Measurements from ENCODE around the gene TAF9B. TPM values are rescaled to one million over a fixed set of nuclear protein-coding genes. Genes with fewer than 3 reads are reported as not detected.

The TAF9B gene
- polyA plus RNA-seq, 1 donor (not counting 4 experiments of a cell fraction or from before 2014, with no cell fraction given): 20.4 TPM

- Histone ChIP-seq H3K9me1 (ENCODE audit: control insufficient read depth, extremely low read depth, insufficient read depth, low read length) (no peaks in the 10 kb centered on the region), H2AFZ (ENCODE audit: control insufficient read depth, low read length) (no peak overlapping the region), H3K36me3 (ENCODE audit: control insufficient read depth in 2 of 2, extremely low read depth in 1 of 2, insufficient read depth in 2 of 2, low read length in 2 of 2) (peaks cover 0 to 8% of the 10 kb centered on the region in 2 experiments), H3K4me1 (ENCODE audit: control insufficient read depth, extremely low read depth, insufficient read depth, low read length) (no peaks in the 10 kb centered on the region), H4K20me1 (ENCODE audit: control insufficient read depth, extremely low read depth, insufficient read depth, low read length) (no peaks in the 10 kb centered on the region), H3K27ac (ENCODE audit: control insufficient read depth, insufficient read depth, low read length) (no peak overlapping the region), H3K4me2 (ENCODE audit: control insufficient read depth, extremely low read depth, insufficient read depth, low read depth, low read length) (no peak overlapping the region), H3K79me2 (ENCODE audit: control insufficient read depth, insufficient read depth, low read length) (peaks cover 4% of the 10 kb centered on the region), H3K27me3 (ENCODE audit: control insufficient read depth, extremely low read depth, insufficient read depth, low read length) (no peaks in the 10 kb centered on the region), H3K9me3 (ENCODE audit: control insufficient read depth, low read depth, low read length) (no peaks in the 10 kb centered on the region), H3K9ac (ENCODE audit: control insufficient read depth, extremely low read depth, insufficient read depth, low read length) (no peak overlapping the region), H3K4me3 (ENCODE audit: control insufficient read depth in 2 of 3, extremely low read depth in 1 of 3, insufficient read depth in 2 of 3, low read depth in 1 of 3, low read length in 3 of 3) (no peak overlapping the region)
- dilution Hi-C loops (cut with MboI; ENCODE audit: extremely low pct_ligation_motif_present, low sequenced_read_pairs): no loop called here
- no peak for FAIRE-seq
- TF ChIP-seq EZH2 (IDR thresholded peaks at IDR 0.05; ENCODE audit: low read length) (no peak), CTCF (optimal IDR thresholded peaks at IDR 0.05 in 1 of 3, IDR thresholded peaks at IDR 0.05 in 1 of 3, conservative IDR thresholded peaks at IDR 0.05 in 1 of 3; ENCODE audit: extremely low read depth in 1 of 3, insufficient read depth in 2 of 3, low read length in 3 of 3) (no peak)
- no peak for DNase-seq (ENCODE audit: low read depth, low spot score)
These were observed 14.3 kb downstream of the TAF9B start for GRCh38 chrX:78125148-78125547.

DNA sequence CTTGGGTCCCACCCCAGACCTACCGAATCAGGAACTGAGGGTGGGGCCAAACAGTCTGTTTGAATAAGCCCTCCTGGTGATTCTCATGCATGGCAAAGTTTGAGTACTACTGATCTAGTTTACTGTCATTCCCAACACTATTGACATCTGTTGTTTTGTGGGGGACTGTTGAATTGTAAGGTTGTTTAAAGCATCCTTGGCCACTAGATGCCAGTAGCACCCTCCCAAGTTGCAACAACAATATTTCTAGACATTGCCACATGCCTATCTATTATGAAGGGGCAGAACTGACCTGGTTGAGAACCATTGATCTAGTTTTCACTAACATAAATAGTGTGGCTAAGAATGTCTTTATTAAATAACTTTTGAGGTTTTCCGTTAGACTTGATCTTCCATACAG, 15.1 kb downstream of the TAF9B start:
- H3K4me3 ChIP-seq (ENCODE audit: control insufficient read depth in 2 of 3, extremely low read depth in 1 of 3, insufficient read depth in 2 of 3, low read depth in 1 of 3, low read length in 3 of 3): no peak overlapping the region
- TF ChIP-seq CTCF (optimal IDR thresholded peaks at IDR 0.05 in 1 of 3, IDR thresholded peaks at IDR 0.05 in 1 of 3, conservative IDR thresholded peaks at IDR 0.05 in 1 of 3; ENCODE audit: extremely low read depth in 1 of 3, insufficient read depth in 2 of 3, low read length in 3 of 3) (peak; percentile 16 to 23 (median 18)), EZH2 (IDR thresholded peaks at IDR 0.05; ENCODE audit: low read length) (no peak)
- H3K36me3 ChIP-seq (ENCODE audit: control insufficient read depth in 2 of 2, extremely low read depth in 1 of 2, insufficient read depth in 2 of 2, low read length in 2 of 2): peaks cover 0 to 8% of the 10 kb centered on the region in 2 experiments
- no peak overlapping the region for H3K4me2 ChIP-seq (ENCODE audit: control insufficient read depth, extremely low read depth, insufficient read depth, low read depth, low read length)
- H3K27me3 ChIP-seq (ENCODE audit: control insufficient read depth, extremely low read depth, insufficient read depth, low read length): no peaks in the 10 kb centered on the region
- H4K20me1 ChIP-seq (ENCODE audit: control insufficient read depth, extremely low read depth, insufficient read depth, low read length): no peaks in the 10 kb centered on the region
- no peak overlapping the region for H3K27ac ChIP-seq (ENCODE audit: control insufficient read depth, insufficient read depth, low read length)
- dilution Hi-C loops (cut with MboI; ENCODE audit: extremely low pct_ligation_motif_present, low sequenced_read_pairs): no loop called here
- H2AFZ ChIP-seq (ENCODE audit: control insufficient read depth, low read length): no peak overlapping the region
- no peaks in the 10 kb centered on the region for H3K9me3 ChIP-seq (ENCODE audit: control insufficient read depth, low read depth, low read length)
- no peaks in the 10 kb centered on the region for H3K9me1 ChIP-seq (ENCODE audit: control insufficient read depth, extremely low read depth, insufficient read depth, low read length)
- H3K79me2 ChIP-seq (ENCODE audit: control insufficient read depth, insufficient read depth, low read length): peaks cover 4% of the 10 kb centered on the region
- no peak for DNase-seq (ENCODE audit: low read depth, low spot score)
- FAIRE-seq: no peak
- H3K9ac ChIP-seq (ENCODE audit: control insufficient read depth, extremely low read depth, insufficient read depth, low read length): no peak overlapping the region
- H3K4me1 ChIP-seq (ENCODE audit: control insufficient read depth, extremely low read depth, insufficient read depth, low read length): no peaks in the 10 kb centered on the region

Data from keratinocyte (primary cell).